Karpas-422 (cell line): ENCODE results near the gene RAB11FIP3. TPM values are rescaled to one million over a fixed set of nuclear protein-coding genes. Genes with fewer than 3 reads are reported as not detected.
"Not testable (repeated sequence)": the region's sequence is repeated elsewhere in the genome, so short reads cannot be mapped to it uniquely, and the experiment has no call there.

Source experiments
- DNase-seq: peaks from one replicate; pipeline ENCODE4 v3.0.0-alpha.2; 2015
- H2AFZ ChIP-seq: fragments of 200-600 bp; sonication (generic); 2 replicates; pipeline ENCODE4 v1.6.1; 2014; ENCODE audit warnings: antibody characterized with exemption, low read length, mixed read lengths
- H3K27ac ChIP-seq: fragments of 200-600 bp; sonication (generic); 2 replicates; pipeline ENCODE4 v1.5.1; 2014; ENCODE audit warnings: mild to moderate bottlenecking, low read length, moderate library complexity
- H3K27me3 ChIP-seq: fragments of 200-600 bp; sonication (generic); 2 replicates; pipeline ENCODE4 v1.6.1; 2014; ENCODE audit warnings: low read length, mixed read lengths
- H3K36me3 ChIP-seq: fragments of 200-600 bp; sonication (generic); 2 replicates; pipeline ENCODE4 v1.6.1; 2014; ENCODE audit warnings: low read length, mixed read lengths; ENCODE audit not compliant: insufficient read depth
- H3K4me1 ChIP-seq: fragments of 200-600 bp; sonication (generic); 2 replicates; pipeline ENCODE4 v1.6.1; 2014; ENCODE audit warnings: mild to moderate bottlenecking, low read length, mixed read lengths
- H3K4me2 ChIP-seq: fragments of 200-600 bp; sonication (generic); 2 replicates; pipeline ENCODE4 v1.6.1; 2014; ENCODE audit warnings: low read length, low read depth, mild to moderate bottlenecking; ENCODE audit not compliant: poor library complexity, severe bottlenecking
- H3K4me3 ChIP-seq: fragments of 200-600 bp; sonication (generic); 2 replicates; pipeline ENCODE4 v1.5.1; 2014; ENCODE audit warnings: mild to moderate bottlenecking, antibody characterized with exemption, low read length, mixed read lengths
- H3K79me2 ChIP-seq: fragments of 200-600 bp; sonication (generic); 2 replicates; pipeline ENCODE4 v1.6.1; 2014; ENCODE audit warnings: mild to moderate bottlenecking, low read length, mixed read lengths
- H3K9ac ChIP-seq: fragments of 200-600 bp; sonication (generic); 2 replicates; pipeline ENCODE4 v1.6.0; 2014; ENCODE audit warnings: low read length
- H3K9me2 ChIP-seq: fragments of 200-600 bp; sonication (generic), shearing (Covaris generic); replicated peaks from 2 replicates; pipeline ENCODE4 v1.6.0; 2014; ENCODE audit warnings: mild to moderate bottlenecking, low read length, moderate library complexity; ENCODE audit not compliant: insufficient read depth
- H3K9me3 ChIP-seq: fragments of 300-700, 200-600 bp; sonication (generic); 2 replicates; pipeline ENCODE4 v1.6.1; 2014; ENCODE audit warnings: low read length, mixed read lengths
- H4K20me1 ChIP-seq: fragments of 200-600 bp; sonication (generic); 2 replicates; pipeline ENCODE4 v1.6.1; 2014; ENCODE audit warnings: mild to moderate bottlenecking, antibody characterized with exemption, low read length, low read depth; ENCODE audit not compliant: insufficient read depth
- total RNA-seq: library from RNA; depleted of rRNA; stranded (reverse); fragments of >200 nt; shearing (Covaris generic); gene quantifications from 2 replicates; pipeline ENCODE4 v1.2.3, GENCODE V29; 2014; ENCODE audit warnings: low replicate concordance

RAB11FIP3 gene
- total RNA-seq, 1 experiment from 2014 or later = 6.0 TPM

DNA sequence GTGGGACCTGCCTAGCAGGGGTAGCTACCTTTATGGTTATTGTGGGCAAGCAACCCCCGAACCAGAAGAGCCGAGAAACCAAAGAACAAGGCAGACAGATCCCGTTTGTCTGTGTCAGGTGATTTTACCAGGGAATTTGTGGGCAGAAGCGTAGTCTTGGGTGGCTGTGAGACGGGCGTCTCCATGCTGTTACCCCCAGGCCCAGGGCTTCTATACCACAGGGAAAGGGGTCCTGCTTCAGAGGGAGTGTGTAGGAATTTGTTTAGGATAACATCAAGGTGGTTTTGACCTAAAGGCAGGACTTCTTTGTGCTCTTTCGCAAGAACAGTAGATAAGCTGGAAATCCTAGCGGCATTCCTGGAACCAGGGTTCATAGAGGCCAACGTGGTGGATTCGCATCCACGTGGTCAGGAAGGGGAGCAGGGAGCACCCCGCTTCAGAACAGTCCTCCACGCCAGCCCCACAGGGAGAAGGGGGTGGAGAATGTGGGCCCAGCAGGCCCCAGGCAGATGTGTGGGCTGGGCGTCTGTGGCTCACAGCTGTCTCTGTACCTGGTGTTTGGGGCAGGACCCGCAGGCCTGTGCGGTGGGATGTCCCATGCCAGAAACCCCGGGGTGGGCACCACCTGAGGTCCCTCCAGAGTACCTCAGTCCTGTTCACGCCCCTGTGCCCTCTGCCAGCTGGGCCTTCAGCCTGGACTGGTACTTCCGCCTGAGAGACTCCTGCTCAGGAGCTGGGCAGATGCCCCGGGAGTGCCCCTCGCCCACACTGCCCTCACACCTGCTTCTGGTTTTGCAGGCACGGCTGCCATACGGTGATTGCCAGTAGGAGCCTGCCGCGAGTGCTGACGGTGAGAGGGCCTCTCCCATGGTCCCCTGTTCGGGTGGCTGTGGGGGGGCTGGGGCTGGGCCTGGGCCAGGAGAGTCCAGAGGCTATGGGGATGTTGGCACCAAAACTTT lies 19.6 kb upstream of the RAB11FIP3 start:
- Histone ChIP-seq H3K27me3 (no peaks in the 10 kb centered on the region), H3K4me3 (no peak overlapping the region), H3K9ac (no peak overlapping the region), H3K36me3 (no peaks in the 10 kb centered on the region), H3K4me2 (no peak overlapping the region), H4K20me1 (no peaks in the 10 kb centered on the region), H3K27ac (no peak overlapping the region), H3K9me2 (no peaks in the 10 kb centered on the region), H3K4me1 (peaks cover 7% of the 10 kb centered on the region), H3K9me3 (no peaks in the 10 kb centered on the region), H3K79me2 (no peaks in the 10 kb centered on the region), H2AFZ (no peak overlapping the region)
- no peak for DNase-seq

DNA sequence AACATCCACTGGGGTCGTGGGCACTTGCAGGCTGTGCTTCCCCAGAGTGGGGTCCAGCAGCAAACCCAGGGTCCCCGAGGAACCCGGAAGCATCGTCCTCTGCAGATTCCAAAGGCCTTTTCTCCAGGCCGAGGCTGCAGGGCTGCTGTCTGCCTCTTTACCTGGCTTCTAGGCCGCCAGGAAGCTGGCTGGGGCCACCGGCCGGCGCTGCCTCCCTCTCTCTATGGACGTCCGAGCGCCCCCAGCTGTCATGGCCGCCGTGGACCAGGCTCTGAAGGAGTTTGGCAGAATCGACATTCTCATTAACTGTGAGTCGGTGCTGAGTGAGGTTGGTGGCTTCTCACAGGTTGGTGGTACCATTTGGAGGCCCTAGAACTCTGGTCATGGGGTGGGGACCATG lies 18.2 kb upstream of the RAB11FIP3 start:
- no peaks in the 10 kb centered on the region for H3K27me3 ChIP-seq

GRCh38 chr16:410516-411178 lies 14.8 kb upstream of the RAB11FIP3 start:
- no peaks in the 10 kb centered on the region for H3K27me3 ChIP-seq
- no peaks in the 10 kb centered on the region for H3K79me2 ChIP-seq
- H2AFZ ChIP-seq = no peak overlapping the region
- H3K36me3 ChIP-seq = no peaks in the 10 kb centered on the region
- no peak for DNase-seq
- H3K4me3 ChIP-seq = no peak overlapping the region
- no peaks in the 10 kb centered on the region for H4K20me1 ChIP-seq
- H3K9me2 ChIP-seq = no peaks in the 10 kb centered on the region
- no peak overlapping the region for H3K4me2 ChIP-seq
- H3K27ac ChIP-seq = no peak overlapping the region
- no peak overlapping the region for H3K9ac ChIP-seq
- no peaks in the 10 kb centered on the region for H3K9me3 ChIP-seq
- H3K4me1 ChIP-seq = no peaks in the 10 kb centered on the region

More for the DNA sequence above, 18.2 kb upstream of the RAB11FIP3 start:
- no peak for DNase-seq
- Histone ChIP-seq H3K27ac (no peak overlapping the region), H3K4me2 (no peak overlapping the region), H3K4me3 (no peak overlapping the region), H2AFZ (no peak overlapping the region), H3K79me2 (no peaks in the 10 kb centered on the region), H3K4me1 (peaks cover 2% of the 10 kb centered on the region), H3K9me3 (no peaks in the 10 kb centered on the region), H3K9ac (no peak overlapping the region), H3K36me3 (no peaks in the 10 kb centered on the region), H3K9me2 (no peaks in the 10 kb centered on the region), H4K20me1 (no peaks in the 10 kb centered on the region)

GRCh38 chr16:411576-412265 lies 13.7 kb upstream of the RAB11FIP3 start:
- DNase-seq = no peak
- Histone ChIP-seq H3K4me2 (no peak overlapping the region), H4K20me1 (no peaks in the 10 kb centered on the region), H3K27ac (no peak overlapping the region), H3K27me3 (no peaks in the 10 kb centered on the region), H3K9me2 (no peaks in the 10 kb centered on the region), H3K79me2 (no peaks in the 10 kb centered on the region), H3K9me3 (no peaks in the 10 kb centered on the region), H3K4me3 (no peak overlapping the region), H3K9ac (no peak overlapping the region), H3K36me3 (no peaks in the 10 kb centered on the region), H3K4me1 (no peaks in the 10 kb centered on the region), H2AFZ (no peak overlapping the region)

- Histone ChIP-seq H3K4me3 (no peak overlapping the region), H3K27me3 (no peaks in the 10 kb centered on the region), H3K9ac (no peak overlapping the region), H2AFZ (no peak overlapping the region), H4K20me1 (no peaks in the 10 kb centered on the region), H3K36me3 (no peaks in the 10 kb centered on the region), H3K4me1 (no peaks in the 10 kb centered on the region), H3K79me2 (no peaks in the 10 kb centered on the region), H3K4me2 (no peak overlapping the region), H3K9me2 (no peaks in the 10 kb centered on the region), H3K27ac (no peak overlapping the region), H3K9me3 (no peaks in the 10 kb centered on the region)
- no peak for DNase-seq
These were observed 10.9 kb upstream of the RAB11FIP3 start for GRCh38 chr16:414395-415169.

GRCh38 chr16:415170-415498 lies 10.3 kb upstream of the RAB11FIP3 start:
- not testable (repeated sequence) for H3K9me3 ChIP-seq, H3K27me3 ChIP-seq, DNase-seq, H3K9ac ChIP-seq, H3K79me2 ChIP-seq, H3K27ac ChIP-seq, H3K4me1 ChIP-seq, H3K9me2 ChIP-seq, H3K36me3 ChIP-seq, H4K20me1 ChIP-seq, H2AFZ ChIP-seq, H3K4me3 ChIP-seq, H3K4me2 ChIP-seq

- not testable (repeated sequence) for DNase-seq, H3K36me3 ChIP-seq, H3K4me2 ChIP-seq, H3K27me3 ChIP-seq, H2AFZ ChIP-seq, H4K20me1 ChIP-seq, H3K9me2 ChIP-seq, H3K79me2 ChIP-seq, H3K27ac ChIP-seq, H3K9ac ChIP-seq, H3K4me3 ChIP-seq, H3K9me3 ChIP-seq
- peaks cover 26% of the 10 kb centered on the region for H3K4me1 ChIP-seq
These were observed 3.3 kb upstream of the RAB11FIP3 start for GRCh38 chr16:422179-422578.
